Colonic mucosa (tissue), 4 donors: Measurements from ENCODE around the gene HOMER3. TPM values are rescaled to one million over a fixed set of nuclear protein-coding genes. Genes with fewer than 3 reads are reported as not detected.

Source experiments
- DNase-seq: peaks from one replicate; pipeline ENCODE4 v3.0.0-alpha.2; 2020
- H3K27ac ChIP-seq: fragments of 200-600 bp; one replicate; pipeline ENCODE4 v1.8.0; 2021
- H3K27me3 ChIP-seq: fragments of 200-600 bp; one replicate; pipeline ENCODE4 v1.8.0; 2021
- H3K36me3 ChIP-seq: fragments of 200-600 bp; one replicate; pipeline ENCODE4 v1.8.0; 2021
- H3K4me1 ChIP-seq: fragments of 200-600 bp; one replicate; pipeline ENCODE4 v1.8.0; 2021; ENCODE audit warnings: mild to moderate bottlenecking
- H3K4me3 ChIP-seq: fragments of 200-600 bp; one replicate; pipeline ENCODE4 v1.8.0; 2021
- H3K9ac ChIP-seq, 2 donors: one replicate each; pipeline ENCODE4 v1.7.0; 2013; ENCODE audit warnings: control low read depth in 2 of 2, low read depth in 2 of 2, low read length in 2 of 2
- H3K9me3 ChIP-seq: fragments of 200-600 bp; one replicate; pipeline ENCODE4 v1.8.0; 2021
- CTCF ChIP-seq: fragments of 200-600 bp; IDR thresholded peaks from one replicate; pipeline ENCODE4 v1.8.0; 2022; ENCODE audit warnings: antibody characterized with exemption, mild to moderate bottlenecking
- intact Hi-C: fragments of 100-400 bp; cut with DNase I; formaldehyde crosslinking; loops from one replicate; pipeline ENCODE4 v1.14.1; 2022
- total RNA-seq, 2 donors: library from RNA; stranded (reverse); fragmentation: NEBNext Ultra II Directional in 1 of 2; extraction: Animal tissue kit (Norgen Biotek cat#: 25700) in 1 of 2; gene quantifications; one replicate each; pipeline ENCODE4 v1.2.1, GENCODE V29; 2021
- donor health status: healthy.
- donor health status: DM: no; HTN: no; CAD: no.
- donor health status: DM: no; HTN: no; CAD: no.

The HOMER3 gene
- total RNA-seq, 2 donors from 2014 or later, result 1.9 to 5.3 TPM

- Histone ChIP-seq H3K4me1 (peaks cover 5% of the 10 kb centered on the region), H3K36me3 (no peaks in the 10 kb centered on the region), H3K27ac (no peak overlapping the region), H3K27me3 (peaks cover 27% of the 10 kb centered on the region), H3K4me3 (no peak overlapping the region), H3K9ac (no peak overlapping the region), H3K9me3 (no peaks in the 10 kb centered on the region)
- intact Hi-C loops, result no loop called here
- DNase-seq, result no peak
- TF ChIP-seq CTCF, result no peak
These were observed 42.2 kb downstream of the HOMER3 start for GRCh38 chr19:18898607-18899408.

DNA sequence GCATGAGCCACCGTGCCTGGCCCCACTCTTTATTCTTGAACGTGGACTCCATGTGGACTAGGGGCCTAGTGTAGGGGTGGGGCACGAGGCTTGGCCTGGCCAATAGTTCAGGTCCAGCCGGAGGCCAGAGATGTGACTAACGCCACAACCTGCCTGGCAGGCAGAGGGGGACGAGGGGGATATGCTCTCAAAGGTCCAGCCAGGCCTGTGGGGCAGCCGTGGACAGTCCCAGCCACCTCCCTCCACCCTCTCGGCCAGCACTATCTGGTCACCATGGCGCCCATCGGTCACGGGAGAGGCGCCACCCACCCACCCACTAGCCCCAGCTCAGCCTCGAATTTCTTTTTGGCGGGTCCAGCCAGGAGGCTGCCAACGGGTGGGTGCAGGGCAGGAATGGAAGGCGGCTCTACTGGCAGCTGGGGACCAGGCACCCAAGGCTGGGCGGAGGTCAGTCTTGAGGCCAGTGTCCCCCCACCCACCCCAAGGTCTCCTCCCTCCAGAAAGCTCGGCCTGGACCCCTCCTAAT lies 42.9 kb downstream of the HOMER3 start:
- intact Hi-C loops, result no loop called here
- H3K36me3 ChIP-seq, result no peaks in the 10 kb centered on the region
- H3K4me3 ChIP-seq, result no peak overlapping the region
- peaks cover 27% of the 10 kb centered on the region for H3K27me3 ChIP-seq
- H3K27ac ChIP-seq, result no peak overlapping the region
- H3K4me1 ChIP-seq, result peaks cover 5% of the 10 kb centered on the region
- no peak overlapping the region for H3K9ac ChIP-seq
- no peak for DNase-seq
- no peaks in the 10 kb centered on the region for H3K9me3 ChIP-seq
- TF ChIP-seq CTCF, result no peak

DNA sequence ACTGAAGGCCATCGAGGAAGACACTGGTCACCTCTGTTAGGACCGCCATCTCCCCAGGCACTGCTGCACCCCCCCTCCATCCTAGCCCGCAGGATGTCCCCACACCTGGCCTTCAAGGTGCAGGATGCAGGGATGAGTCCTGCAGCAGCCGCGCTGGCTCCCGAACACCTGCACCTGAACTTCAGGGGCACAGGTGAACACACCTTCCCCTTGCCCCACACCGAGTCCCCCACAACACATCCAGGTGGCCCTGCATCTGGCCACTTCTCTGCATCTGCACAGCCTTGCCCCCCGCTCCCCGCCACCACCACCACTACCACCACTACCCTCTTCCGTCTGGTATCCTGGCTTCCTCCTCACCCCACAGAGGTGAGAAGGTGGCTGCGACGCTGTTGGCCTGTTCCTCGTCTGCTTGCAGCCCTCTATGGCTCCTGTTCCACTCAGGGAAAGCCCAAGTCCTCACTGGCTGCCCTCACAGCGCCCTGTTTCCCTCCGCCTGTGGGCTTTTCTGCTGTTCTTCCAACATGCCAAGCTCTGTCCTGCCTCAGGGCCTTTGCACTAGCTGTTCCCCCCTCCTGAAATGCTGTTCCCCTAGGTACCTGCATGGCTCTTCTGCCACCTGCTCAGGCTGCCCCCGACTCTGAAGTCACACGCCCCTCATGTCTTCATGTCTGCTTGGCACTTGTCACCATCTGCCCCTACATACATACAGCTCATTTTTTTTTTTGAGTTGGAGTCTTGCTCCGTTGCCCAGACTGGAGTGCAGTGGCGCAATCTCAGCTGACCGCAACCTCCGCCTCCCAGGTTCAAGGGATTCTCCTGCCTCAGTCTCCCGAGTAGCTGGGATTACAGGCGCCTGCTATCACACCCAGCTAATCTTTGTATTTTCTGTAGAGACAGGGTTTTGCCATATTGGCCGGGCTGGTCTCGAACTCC lies 43.7 kb downstream of the HOMER3 start:
- no peak for DNase-seq
- Histone ChIP-seq H3K9ac (no peak overlapping the region), H3K4me3 (no peak overlapping the region), H3K9me3 (no peaks in the 10 kb centered on the region), H3K27ac (no peak overlapping the region), H3K27me3 (peaks cover 27% of the 10 kb centered on the region), H3K36me3 (no peaks in the 10 kb centered on the region), H3K4me1 (peaks cover 5% of the 10 kb centered on the region)
- TF ChIP-seq CTCF, result no peak
- intact Hi-C loops, result no loop called here

DNA sequence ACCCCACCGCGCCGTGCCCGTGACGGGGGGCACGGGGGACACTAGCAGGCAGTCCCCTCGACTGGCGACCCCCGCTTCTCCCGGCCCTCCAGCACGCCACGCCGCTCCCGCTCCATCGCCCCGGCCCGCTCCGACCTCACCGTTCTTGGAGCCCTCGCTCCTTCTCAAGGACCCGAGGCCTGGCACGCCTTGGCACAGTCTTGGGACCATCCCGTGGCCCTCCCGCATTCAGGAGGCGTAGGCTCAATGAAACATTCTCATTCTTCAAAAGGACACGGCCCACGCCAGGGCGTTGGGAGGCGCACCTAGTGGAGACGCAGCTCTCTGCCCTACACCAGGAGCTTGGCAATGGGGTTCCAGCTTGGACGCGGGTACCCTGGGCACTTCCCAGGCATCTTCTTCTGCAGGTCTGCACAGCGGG lies 44.6 kb downstream of the HOMER3 start:
- Histone ChIP-seq H3K27ac (no peak overlapping the region), H3K9ac (no peak overlapping the region), H3K9me3 (no peaks in the 10 kb centered on the region), H3K36me3 (no peaks in the 10 kb centered on the region), H3K4me3 (no peak overlapping the region), H3K27me3 (peaks cover 27% of the 10 kb centered on the region), H3K4me1 (peaks cover 5% of the 10 kb centered on the region)
- TF ChIP-seq CTCF, result no peak
- intact Hi-C loops, result no loop called here
- DNase-seq, result no peak

GRCh38 chr19:18895824-18896341 lies 45.1 kb downstream of the HOMER3 start, which contains the start of gene CERS1:
TSS of gene CERS1 (minus strand) at chr19:18896158. CDS start at chr19:18896072, 86 bp downstream.
- Histone ChIP-seq H3K9ac (no peak within 1 kb of the TSS), H3K4me1 (peaks cover 5% of the 10 kb centered on the region), H3K9me3 (no peaks in the 10 kb centered on the region), H3K36me3 (no peaks in the 10 kb centered on the region), H3K4me3 (peak within 1 kb of the TSS; percentile 13), H3K27me3 (peaks cover 27% of the 10 kb centered on the region), H3K27ac (no peak within 1 kb of the TSS)
- no peak for TF ChIP-seq CTCF
- intact Hi-C loops, result no loop called here
- no peak for DNase-seq
